Retinal pigment epithelial cell (primary cell): ENCODE data around the gene MELTF.

ENCODE experiments used
- DNase-seq: peaks from one replicate; pipeline ENCODE4 v3.0.0-alpha.2; 2010; ENCODE audit warnings: low read depth
- H3K4me3 ChIP-seq: 2 replicates; pipeline ENCODE4 v1.5.1; 2011; ENCODE audit warnings: mild to moderate bottlenecking, low read length, control low read depth, moderate library complexity
- CTCF ChIP-seq: conservative IDR thresholded peaks from 2 replicates; pipeline ENCODE4 v1.5.1; 2011; ENCODE audit warnings: low read depth, low read length, control low read depth, inconsistent platforms

MELTF gene

GRCh38 chr3:197014942-197015575 is 14.6 kb downstream of the MELTF start:
- H3K4me3 ChIP-seq, result no peak overlapping the region
- no peak for DNase-seq
- TF ChIP-seq CTCF, result no peak

GRCh38 chr3:197014024-197014423 is 15.6 kb downstream of the MELTF start:
- no peak overlapping the region for H3K4me3 ChIP-seq
- DNase-seq, result no peak
- no peak for TF ChIP-seq CTCF

DNA sequence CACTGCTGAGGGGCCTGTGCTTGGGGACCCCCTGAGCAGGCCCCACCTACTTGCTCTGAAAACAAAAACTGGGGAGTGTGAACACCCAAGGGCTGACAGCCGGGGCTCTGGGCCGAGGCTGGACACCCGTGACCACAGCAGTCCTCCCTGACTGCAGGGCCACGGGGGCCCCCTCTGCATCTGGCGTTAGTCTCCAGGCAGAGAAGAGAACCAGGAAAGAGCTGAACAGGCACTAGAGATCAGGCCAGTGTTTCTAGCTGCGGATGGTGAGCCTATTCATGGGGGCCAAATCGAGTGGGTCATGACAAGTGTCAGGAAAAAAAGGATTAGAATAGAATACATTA is 17.1 kb downstream of the MELTF start:
- DNase-seq, result no peak
- TF ChIP-seq CTCF, result no peak

GRCh38 chr3:197011780-197012539 is 17.7 kb downstream of the MELTF start:
- no peak overlapping the region for H3K4me3 ChIP-seq
- no peak for DNase-seq
- no peak for TF ChIP-seq CTCF

More for the DNA sequence above, 17.1 kb downstream of the MELTF start:
- no peak overlapping the region for H3K4me3 ChIP-seq

- H3K4me3 ChIP-seq, result no peak overlapping the region
- TF ChIP-seq CTCF, result no peak
- DNase-seq, result no peak
These were observed 18.9 kb downstream of the MELTF start for GRCh38 chr3:197010556-197011351.

GRCh38 chr3:197009532-197010019 is 20.0 kb downstream of the MELTF start:
- no peak for TF ChIP-seq CTCF
- no peak for DNase-seq

More at GRCh38 chr3:197009532-197010019, 20.0 kb downstream of the MELTF start:
- no peak overlapping the region for H3K4me3 ChIP-seq
